Neuron (in vitro differentiated cells): ENCODE data around the gene SYT5.
"Not testable (repeated sequence)": the region's sequence is repeated elsewhere in the genome, so short reads cannot be mapped to it uniquely, and the experiment has no call there.

Experiments used
- H2AFZ ChIP-seq: one replicate; pipeline ENCODE4 v1.6.1; 2013; ENCODE audit warnings: low read depth, mild to moderate bottlenecking, inconsistent platforms, low read length, moderate library complexity
- H3K27me3 ChIP-seq: one replicate; pipeline ENCODE4 v1.6.1; 2013; ENCODE audit warnings: low read length; ENCODE audit not compliant: insufficient read depth
- H3K36me3 ChIP-seq: one replicate; pipeline ENCODE4 v1.6.1; 2013; ENCODE audit warnings: low read length; ENCODE audit not compliant: insufficient read depth
- H3K4me1 ChIP-seq: one replicate; pipeline ENCODE4 v1.6.1; 2013; ENCODE audit warnings: low read length; ENCODE audit not compliant: insufficient read depth
- H3K4me3 ChIP-seq: 2 replicates; pipeline ENCODE4 v1.5.1; 2013; ENCODE audit warnings: mild to moderate bottlenecking, low read length, moderate library complexity
- H3K9me3 ChIP-seq: one replicate; pipeline ENCODE4 v1.6.1; 2013; ENCODE audit warnings: low read length

SYT5 gene

DNA sequence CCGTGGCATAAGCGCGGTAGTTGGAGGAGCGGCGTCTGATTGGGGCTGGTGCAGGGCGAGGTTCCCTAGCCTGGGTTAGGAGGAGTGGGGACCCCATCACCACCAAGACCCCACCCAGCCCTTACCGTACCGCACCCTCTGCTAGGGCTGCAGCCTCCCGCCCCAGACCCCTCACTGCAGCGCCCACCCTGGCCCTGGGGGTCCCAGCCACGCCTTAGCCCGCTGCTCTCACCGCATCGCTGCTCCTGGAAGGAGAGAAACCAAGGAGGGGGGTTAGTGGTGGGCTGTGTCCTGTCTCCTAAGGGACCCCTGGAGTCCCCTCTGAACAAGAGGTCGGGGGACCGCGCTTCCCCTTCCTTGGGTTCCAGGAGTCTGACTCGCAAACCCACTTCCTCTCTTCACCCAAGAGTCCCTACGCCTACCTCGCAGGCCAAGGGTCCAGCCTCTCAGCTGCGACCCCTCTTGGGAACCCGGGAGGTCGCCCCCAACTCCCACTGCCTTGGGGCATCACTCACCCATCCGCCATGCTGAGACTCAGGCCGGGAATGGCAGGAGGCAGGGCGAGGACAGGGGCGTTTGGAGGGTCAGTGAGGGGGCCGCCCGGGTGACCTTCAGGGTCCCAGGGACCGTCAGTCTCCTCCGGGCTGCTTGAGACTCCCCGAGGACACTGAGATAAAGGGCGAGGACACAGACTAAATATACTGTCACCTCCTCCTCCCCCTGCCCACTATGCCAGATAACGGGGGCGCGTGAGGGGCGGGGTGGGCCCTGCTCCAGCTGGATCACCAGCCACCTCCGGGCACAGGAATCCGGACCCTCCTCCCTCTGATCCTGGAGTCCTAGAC is 22.8 kb downstream of the SYT5 start, which contains the start of gene TNNI3:
TSS of gene TNNI3 (minus strand) at position 669 of the 845 bp plus-strand sequence. CDS start at position 526, 143 bp downstream.
- peak within 1 kb of the TSS; percentile 46 for H3K4me3 ChIP-seq
- H3K9me3 ChIP-seq: no peaks in the 10 kb centered on the region
- no peaks in the 10 kb centered on the region for H3K36me3 ChIP-seq
- H3K4me1 ChIP-seq: peaks cover 4% of the 10 kb centered on the region
- H3K27me3 ChIP-seq: peaks cover 38% of the 10 kb centered on the region
- H2AFZ ChIP-seq: no peak within 1 kb of the TSS

DNA sequence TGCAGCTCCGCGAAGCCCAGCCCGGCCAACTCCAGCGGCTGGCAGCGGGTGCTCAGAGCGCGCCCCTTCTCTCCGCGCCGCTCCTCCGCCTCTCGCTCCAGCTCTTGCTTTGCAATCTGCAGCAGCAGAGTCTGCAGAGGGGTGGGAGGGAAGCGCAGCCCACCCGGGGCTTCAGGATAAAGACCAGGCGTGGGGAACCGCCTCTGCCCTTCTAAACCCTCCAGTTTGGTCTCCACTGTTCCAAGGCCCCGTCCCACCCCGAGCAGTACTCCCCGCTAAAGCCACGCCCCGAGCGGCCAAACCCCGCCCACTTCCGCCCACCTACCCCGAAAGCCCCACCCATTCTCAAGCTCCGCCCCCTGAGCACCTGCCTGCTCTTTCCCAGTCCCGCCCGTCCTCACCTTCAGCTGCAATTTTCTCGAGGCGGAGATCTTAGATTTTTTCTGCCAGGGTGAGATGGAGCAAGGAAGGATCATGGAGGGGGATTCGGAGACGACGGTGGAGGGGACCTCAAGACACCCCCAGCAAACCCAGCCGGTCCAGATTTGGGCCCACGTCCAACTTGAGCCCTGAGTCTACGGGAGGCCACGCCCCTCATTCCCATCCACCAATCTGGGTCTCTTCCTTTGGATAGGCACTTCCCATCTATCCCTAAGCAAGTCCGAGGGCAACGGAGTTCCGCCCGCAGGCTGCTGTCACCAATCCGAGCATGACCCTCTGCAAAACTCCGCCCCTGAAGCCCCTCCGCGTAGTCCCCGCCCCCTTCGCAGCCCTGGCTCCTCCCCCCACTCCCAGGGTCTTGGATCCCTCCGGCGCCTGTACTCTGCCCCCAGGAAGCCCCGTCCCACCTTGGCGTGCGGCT is 23.7 kb downstream of the SYT5 start:
- Histone ChIP-seq H3K4me3 (peak overlapping the region; percentile 46), H3K4me1 (peaks cover 4% of the 10 kb centered on the region)

DNA sequence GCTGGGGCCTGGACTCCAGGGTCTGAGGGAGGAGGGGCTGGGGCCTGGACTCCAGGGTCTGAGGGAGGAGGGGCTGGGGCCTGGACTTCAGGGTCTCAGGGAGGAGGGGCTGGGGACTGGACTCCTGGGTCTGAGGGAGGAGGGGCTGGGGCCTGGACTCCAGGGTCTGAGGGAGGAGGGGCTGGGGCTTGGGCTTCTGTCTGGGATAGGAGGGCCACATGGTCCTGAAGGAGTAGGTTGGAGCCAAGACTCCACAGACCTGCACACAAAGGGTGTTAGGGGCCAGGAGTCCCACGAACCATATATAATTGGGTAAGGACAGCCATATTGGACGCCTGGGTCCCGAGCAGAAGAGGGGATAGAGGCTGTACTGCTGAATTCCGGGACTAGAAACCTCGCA is 24.3 kb downstream of the SYT5 start:
- H3K9me3 ChIP-seq, H3K36me3 ChIP-seq, H3K4me1 ChIP-seq: not testable (repeated sequence)
- peaks cover 26% of the 10 kb centered on the region for H3K27me3 ChIP-seq
- peak overlapping the region; percentile 56 for H2AFZ ChIP-seq
- H3K4me3 ChIP-seq: peak overlapping the region; percentile 46

More for the DNA sequence above, 23.7 kb downstream of the SYT5 start:
- H3K9me3 ChIP-seq: no peaks in the 10 kb centered on the region
- peak overlapping the region; percentile 56 for H2AFZ ChIP-seq
- H3K27me3 ChIP-seq: peaks cover 31% of the 10 kb centered on the region
- no peaks in the 10 kb centered on the region for H3K36me3 ChIP-seq

DNA sequence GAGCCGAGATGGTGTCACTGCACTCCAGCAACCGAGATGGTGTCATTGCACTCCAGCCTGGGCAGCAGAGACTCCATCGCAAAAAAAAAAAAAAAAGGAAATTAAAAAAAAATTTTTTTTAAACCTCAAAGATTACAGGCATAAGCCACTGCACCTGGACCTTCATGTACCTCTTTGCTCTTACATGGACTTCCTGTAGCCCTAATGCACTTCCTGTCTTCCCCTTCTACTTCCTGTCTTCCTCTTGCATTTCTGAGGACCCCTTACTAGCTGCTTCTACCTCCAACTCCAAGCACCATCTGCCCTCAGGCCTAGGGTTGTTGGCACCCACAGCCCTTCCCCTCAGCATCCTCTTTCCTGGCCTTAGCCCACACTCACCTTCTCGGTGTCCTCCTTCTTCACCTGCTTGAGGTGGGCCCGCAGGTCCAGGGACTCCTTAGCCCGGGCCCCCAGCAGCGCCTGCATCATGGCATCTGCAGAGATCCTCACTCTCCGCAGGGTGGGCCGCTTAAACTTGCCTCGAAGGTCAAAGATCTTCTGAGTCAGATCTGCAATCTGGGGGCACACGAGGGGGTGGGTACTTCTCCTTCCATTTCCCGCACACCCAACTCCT is 26.3 kb downstream of the SYT5 start:
- Histone ChIP-seq H3K4me3 (no peak overlapping the region), H2AFZ (no peak overlapping the region), H3K9me3 (no peaks in the 10 kb centered on the region), H3K27me3 (peaks cover 28% of the 10 kb centered on the region), H3K36me3 (no peaks in the 10 kb centered on the region), H3K4me1 (peaks cover 5% of the 10 kb centered on the region)

DNA sequence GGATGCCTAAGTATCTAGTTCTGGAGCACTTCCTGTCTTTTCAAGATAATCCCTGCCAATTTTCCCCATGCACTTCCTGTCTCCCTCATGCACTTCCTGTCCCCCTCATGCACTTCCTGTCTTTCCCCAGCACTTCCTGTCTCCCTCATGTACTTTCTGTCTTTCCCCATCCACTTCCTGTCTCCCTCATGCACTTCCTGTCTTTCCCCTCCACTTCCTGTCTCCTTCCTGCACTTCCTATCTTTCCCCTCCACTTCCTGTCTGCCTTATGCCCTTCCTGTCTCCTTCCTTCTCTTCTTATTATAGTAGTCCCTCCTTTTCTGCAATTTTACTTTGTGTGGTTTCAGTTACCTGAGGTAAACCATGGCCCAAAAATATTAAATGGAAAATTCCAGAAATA is 28.1 kb downstream of the SYT5 start:
- Histone ChIP-seq H2AFZ (no peak overlapping the region), H3K27me3 (peaks cover 24% of the 10 kb centered on the region), H3K9me3 (no peaks in the 10 kb centered on the region), H3K4me1 (peaks cover 5% of the 10 kb centered on the region), H3K4me3 (no peak overlapping the region), H3K36me3 (no peaks in the 10 kb centered on the region)

DNA sequence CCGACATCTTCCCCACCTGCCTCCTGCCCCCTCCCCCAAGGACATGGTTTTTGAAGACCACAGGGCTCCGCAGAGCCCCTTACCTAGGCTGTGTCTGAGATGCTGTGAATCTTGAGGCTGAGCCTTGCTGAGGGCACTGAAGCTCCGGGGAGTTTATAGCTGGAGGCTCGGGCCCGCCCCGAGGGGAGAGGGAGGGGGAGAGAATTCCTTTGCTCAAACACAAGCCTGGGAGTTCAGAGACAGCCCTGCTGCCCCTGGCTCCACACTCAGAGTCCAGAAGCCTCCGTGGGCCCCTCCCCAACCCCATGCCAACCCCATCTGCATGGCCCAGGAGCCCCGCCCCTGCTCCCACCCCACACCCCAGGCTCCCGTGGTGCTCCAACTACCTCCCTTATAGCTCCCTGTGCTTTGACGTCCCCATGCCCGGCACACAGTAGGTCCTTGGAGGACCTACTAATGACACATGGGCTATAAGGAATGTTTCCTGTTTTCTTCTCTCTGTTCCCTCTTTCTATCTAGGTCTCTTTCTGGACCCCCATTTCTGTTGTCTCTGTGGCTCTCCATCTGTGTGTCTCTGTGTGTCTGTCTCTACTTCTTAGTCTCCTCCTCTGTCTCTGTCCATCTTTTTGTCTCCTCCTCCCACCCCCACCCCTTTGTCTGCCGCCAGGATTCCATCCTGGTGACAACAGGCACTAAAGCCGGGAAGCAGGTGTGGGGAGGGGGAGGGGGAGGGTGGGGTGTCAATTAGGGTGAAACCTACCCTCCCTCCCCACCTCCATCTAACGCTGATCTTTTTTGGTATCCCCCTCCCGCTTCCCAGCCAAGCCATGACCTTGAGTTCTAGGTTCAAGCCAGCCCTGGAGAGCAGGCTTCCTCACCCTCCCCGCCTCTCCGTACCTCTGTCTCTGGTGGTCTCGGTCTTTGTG is 30.7 kb downstream of the SYT5 start, which contains the start of gene TNNT1:
TSS of gene TNNT1 (minus strand) at position 129 of the 926 bp plus-strand sequence. CDS start 2,049 bp downstream, outside the sequence.
- peaks cover 39% of the 10 kb centered on the region for H3K27me3 ChIP-seq
- H3K4me1 ChIP-seq: peaks cover 6% of the 10 kb centered on the region
- H3K36me3 ChIP-seq: no peaks in the 10 kb centered on the region
- no peak within 1 kb of the TSS for H2AFZ ChIP-seq
- no peaks in the 10 kb centered on the region for H3K9me3 ChIP-seq
- H3K4me3 ChIP-seq: no peak within 1 kb of the TSS

DNA sequence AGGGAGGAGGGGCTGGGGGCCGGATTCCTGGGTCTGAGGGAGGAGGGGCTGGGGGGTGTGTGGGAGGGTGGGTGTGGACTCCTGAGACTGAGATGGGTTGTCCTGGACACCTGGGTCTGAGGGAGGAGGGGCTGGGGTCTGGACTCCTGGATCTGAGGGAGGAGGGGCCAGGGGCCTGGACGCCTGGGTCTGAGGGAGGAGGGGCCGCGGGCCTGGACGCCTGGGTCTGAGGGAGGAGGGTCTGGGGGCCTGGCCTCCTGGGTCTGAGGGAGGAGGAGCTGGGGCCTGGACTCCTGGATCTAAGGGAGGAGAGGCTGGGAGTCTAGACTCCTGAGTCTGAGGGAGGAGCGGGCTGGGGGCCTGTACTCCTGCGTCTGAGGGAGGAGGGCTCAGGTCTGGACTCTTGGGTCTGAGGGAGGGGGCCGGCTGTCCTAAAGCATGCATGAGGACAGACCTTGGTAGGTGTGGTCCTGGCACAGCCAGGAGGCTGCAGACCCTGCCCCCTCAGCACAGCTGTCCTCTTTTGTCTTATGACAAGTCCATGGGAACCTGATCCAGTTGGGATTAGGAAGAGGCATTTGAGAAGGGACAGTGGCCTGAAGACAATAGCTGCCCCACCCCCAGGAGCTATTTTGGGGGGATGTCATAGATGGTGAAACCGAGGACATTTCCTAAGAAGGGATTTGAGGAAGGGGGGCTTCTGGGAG is 32.4 kb downstream of the SYT5 start:
- no peak overlapping the region for H3K4me3 ChIP-seq
- no peaks in the 10 kb centered on the region for H3K9me3 ChIP-seq
- H3K27me3 ChIP-seq: peaks cover 45% of the 10 kb centered on the region
- no peaks in the 10 kb centered on the region for H3K36me3 ChIP-seq
- H2AFZ ChIP-seq: no peak overlapping the region
- H3K4me1 ChIP-seq: peaks cover 6% of the 10 kb centered on the region

DNA sequence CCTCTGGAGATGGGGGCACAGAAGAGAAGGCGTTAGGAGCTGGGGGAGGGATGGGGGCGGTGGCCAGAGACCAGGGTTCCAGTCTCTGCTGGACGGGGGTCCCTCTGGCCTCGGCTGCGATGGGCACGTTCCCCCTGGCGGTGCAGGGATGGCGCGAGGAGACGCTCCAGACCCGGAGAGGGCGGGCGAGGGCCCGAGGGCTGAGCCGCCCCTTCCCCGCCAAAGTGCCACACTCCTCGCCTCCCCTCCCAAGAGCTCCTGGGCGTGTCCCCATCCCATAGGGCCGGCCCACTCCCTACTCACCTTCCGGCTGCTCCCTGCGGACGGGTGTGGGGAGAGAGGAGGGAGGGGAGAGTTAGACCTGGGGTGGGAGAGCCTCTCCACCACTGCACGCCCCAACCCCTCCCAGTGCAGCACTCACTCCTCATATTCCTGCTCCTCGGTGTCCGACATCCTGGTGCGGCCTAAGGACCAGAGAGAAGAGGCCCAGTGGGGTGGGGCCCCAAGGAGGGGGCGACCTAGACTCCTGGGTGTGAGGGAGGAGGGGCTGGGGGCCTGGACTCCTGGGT is 33.3 kb downstream of the SYT5 start:
- H3K9me3 ChIP-seq: no peaks in the 10 kb centered on the region
- peaks cover 6% of the 10 kb centered on the region for H3K4me1 ChIP-seq
- no peak overlapping the region for H2AFZ ChIP-seq
- no peak overlapping the region for H3K4me3 ChIP-seq
- no peaks in the 10 kb centered on the region for H3K36me3 ChIP-seq
- H3K27me3 ChIP-seq: peaks cover 45% of the 10 kb centered on the region

DNA sequence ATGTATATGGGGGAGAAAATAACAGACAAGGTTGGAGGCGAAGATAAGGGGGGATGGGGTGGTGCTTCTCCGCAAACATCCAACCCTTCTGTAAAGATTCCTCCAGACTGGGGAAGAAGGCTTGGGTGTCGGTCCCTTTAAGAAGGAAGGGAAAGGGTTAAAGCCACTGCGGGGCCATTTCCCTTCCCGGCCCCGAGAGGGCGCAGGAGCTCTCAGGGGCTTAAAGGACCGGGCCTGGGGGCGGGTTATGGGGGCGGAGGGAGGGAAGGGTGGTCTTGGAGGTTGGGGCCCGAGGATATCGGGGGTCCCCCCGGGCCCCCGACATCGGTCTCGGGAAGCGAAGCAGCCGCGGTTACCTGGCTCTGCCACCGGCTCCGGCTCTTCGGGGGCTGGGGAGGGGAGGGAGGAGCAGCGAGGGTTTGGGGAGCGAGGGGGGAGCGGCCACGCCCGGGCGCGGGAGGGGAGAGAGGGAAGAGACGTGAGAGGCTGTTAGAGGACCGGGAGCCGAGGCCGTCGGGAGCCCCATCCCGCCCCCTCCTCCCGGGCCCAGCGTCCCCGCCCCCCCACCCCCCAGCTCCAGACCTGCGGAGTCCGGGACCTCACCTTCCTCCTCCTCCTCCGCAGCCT is 33.9 kb downstream of the SYT5 start:
- H2AFZ ChIP-seq: no peak overlapping the region
- no peak overlapping the region for H3K4me3 ChIP-seq
- H3K4me1 ChIP-seq: peaks cover 6% of the 10 kb centered on the region
- peaks cover 45% of the 10 kb centered on the region for H3K27me3 ChIP-seq
- no peaks in the 10 kb centered on the region for H3K9me3 ChIP-seq
- H3K36me3 ChIP-seq: no peaks in the 10 kb centered on the region

DNA sequence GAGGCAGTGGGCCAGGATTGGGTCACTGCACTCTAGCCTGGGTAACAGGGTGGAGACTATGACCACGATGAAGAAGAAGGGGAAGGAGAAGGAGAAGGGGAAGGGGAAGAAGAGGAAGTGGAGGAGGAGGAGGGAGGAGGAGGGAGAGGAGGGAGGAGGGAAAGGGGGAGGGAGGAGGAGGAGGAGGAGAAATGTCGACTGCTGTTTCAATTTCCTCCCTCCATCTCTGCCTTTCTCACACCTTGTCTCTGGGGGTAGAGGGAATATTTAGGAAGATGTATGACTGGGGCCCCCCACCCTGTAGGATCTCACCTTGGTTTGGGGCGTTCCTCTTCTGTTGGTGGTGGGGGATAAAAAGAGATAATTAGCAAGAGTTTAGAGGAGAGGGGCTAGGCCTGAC is 34.9 kb downstream of the SYT5 start:
- Histone ChIP-seq H3K36me3 (no peaks in the 10 kb centered on the region), H3K27me3 (peaks cover 45% of the 10 kb centered on the region), H3K9me3 (no peaks in the 10 kb centered on the region), H3K4me1 (peaks cover 9% of the 10 kb centered on the region), H2AFZ (no peak overlapping the region), H3K4me3 (no peak overlapping the region)

DNA sequence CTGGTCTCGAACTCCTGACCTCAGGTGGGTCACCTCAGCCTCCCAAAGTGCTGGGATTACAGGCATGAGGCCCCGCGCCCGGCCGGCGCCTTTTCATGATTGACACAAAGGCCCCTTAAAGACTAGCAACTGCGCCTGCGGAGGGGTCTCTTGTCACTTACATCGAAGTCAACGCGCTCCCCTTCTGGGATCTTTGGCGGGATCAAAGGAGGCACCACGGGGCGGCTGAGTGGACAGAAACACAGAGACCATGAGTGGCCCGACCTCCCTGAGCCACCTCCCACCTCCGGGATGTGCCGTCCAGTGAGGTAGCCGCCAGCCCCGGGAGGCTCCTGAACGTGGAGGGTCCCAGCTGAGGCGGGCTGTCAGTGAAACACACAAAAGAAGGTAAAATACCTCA is 38.4 kb downstream of the SYT5 start:
- no peak overlapping the region for H3K4me3 ChIP-seq
- peaks cover 5% of the 10 kb centered on the region for H3K4me1 ChIP-seq
- no peak overlapping the region for H2AFZ ChIP-seq
- H3K36me3 ChIP-seq: no peaks in the 10 kb centered on the region
- peaks cover 26% of the 10 kb centered on the region for H3K27me3 ChIP-seq
- H3K9me3 ChIP-seq: no peaks in the 10 kb centered on the region
